ENCODE measurements around the gene DPYD. TPM values are rescaled to one million over a fixed set of nuclear protein-coding genes. Genes with fewer than 3 reads are reported as not detected.

DPYD gene
- total and polyA plus RNA-seq, 7 experiments from 2014 or later, result 52.6 to 87.2 (median 57.4) TPM

DNA sequence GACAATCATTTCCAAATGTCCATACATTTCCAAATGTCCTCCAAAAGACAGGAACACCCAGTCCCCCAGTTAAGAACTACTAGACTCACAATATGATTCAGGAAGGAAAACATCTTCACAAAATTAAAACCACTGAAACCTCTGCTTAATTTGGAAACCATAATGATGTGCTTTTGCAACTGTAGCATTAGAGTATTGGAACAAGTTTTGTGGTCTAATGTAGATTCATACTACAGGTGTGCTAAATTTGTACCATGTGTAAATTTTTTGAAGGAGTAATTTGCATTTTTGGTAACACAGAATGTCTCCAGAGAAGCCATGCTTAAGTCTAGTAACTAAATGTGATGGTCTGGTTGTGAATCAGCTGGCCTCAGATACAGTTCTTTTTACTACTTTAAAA is 129.6 kb downstream of the DPYD start:
- ATAC-seq, result no peak
- H3K27ac Mint-ChIP-seq, result no peak overlapping the region
- no peaks in the 10 kb centered on the region for H3K9me3 Mint-ChIP-seq
- ChIA-PET POLR2A (no interaction called here), CTCF (no interaction called here)
- Histone ChIP-seq H3K27ac (ENCODE audit: low read depth, low read length) (no peak overlapping the region), H3K27me3 (ENCODE audit: control insufficient read depth in 2 of 2, insufficient read depth in 2 of 2, low read length in 2 of 2) (no peaks in the 10 kb centered on the region), H3K9me3 (ENCODE audit: control insufficient read depth in 2 of 3, low read length in 3 of 3) (no peaks in the 10 kb centered on the region), H3K36me3 (ENCODE audit: control insufficient read depth in 2 of 3, insufficient read depth in 3 of 3, low read length in 3 of 3) (no peaks in the 10 kb centered on the region), H3K4me1 (ENCODE audit: control insufficient read depth in 2 of 2, insufficient read depth in 2 of 2, low read length in 2 of 2) (peaks cover 0 to 20% of the 10 kb centered on the region in 2 donors), H3K4me3 (ENCODE audit: low read length) (no peak overlapping the region)
- intact Hi-C loops (cut with micrococcal nuclease), result no loop called here
- H3K36me3 Mint-ChIP-seq, result peaks cover 0 to 25% (median 4%) of the 10 kb centered on the region in 5 donors
- no peak for DNase-seq
- H3K4me3 Mint-ChIP-seq, result peak overlapping the region in 1 of 10 donors; percentile 34
- peaks cover 7 to 47% (median 37%) of the 10 kb centered on the region in 7 donors for H3K4me1 Mint-ChIP-seq
- H3K27me3 Mint-ChIP-seq, result no peaks in the 10 kb centered on the region

DNA sequence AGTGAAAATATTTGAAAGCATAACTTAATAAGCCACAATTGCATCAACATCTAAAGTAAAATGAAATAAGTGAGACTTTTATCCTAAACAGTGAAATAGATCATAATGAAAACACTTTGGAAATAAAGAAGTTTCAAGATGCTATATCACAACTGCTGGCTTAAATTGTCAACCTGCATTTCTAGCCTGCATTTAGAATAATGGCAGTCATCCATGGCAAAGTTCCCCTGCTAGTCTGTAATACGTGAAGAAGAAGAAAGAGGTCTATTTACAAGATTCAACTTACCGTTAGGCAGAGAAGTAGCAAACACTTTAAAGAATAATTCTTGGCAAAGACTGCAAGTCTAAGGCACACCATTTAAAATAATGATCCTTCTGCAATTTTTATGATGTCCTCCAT is 133.6 kb downstream of the DPYD start:
- intact Hi-C loops (cut with micrococcal nuclease), result no loop called here
- Mint-ChIP-seq H3K4me1 (peaks cover 1 to 44% (median 30%) of the 10 kb centered on the region in 7 donors), H3K36me3 (peaks cover 0 to 24% (median 7%) of the 10 kb centered on the region in 5 donors), H3K4me3 (no peak overlapping the region), H3K27ac (no peak overlapping the region), H3K27me3 (no peaks in the 10 kb centered on the region), H3K9me3 (no peaks in the 10 kb centered on the region)
- Histone ChIP-seq H3K9me3 (ENCODE audit: control insufficient read depth in 2 of 3, low read length in 3 of 3) (no peaks in the 10 kb centered on the region), H3K27ac (ENCODE audit: low read depth, low read length) (no peak overlapping the region), H3K36me3 (ENCODE audit: control insufficient read depth in 2 of 3, insufficient read depth in 3 of 3, low read length in 3 of 3) (no peaks in the 10 kb centered on the region), H3K27me3 (ENCODE audit: control insufficient read depth in 2 of 2, insufficient read depth in 2 of 2, low read length in 2 of 2) (no peaks in the 10 kb centered on the region), H3K4me3 (ENCODE audit: low read length) (no peak overlapping the region), H3K4me1 (ENCODE audit: control insufficient read depth in 2 of 2, insufficient read depth in 2 of 2, low read length in 2 of 2) (peaks cover 0 to 20% of the 10 kb centered on the region in 2 donors)
- ChIA-PET POLR2A (no interaction called here), CTCF (no interaction called here)
- DNase-seq, result no peak
- ATAC-seq, result no peak

DNA sequence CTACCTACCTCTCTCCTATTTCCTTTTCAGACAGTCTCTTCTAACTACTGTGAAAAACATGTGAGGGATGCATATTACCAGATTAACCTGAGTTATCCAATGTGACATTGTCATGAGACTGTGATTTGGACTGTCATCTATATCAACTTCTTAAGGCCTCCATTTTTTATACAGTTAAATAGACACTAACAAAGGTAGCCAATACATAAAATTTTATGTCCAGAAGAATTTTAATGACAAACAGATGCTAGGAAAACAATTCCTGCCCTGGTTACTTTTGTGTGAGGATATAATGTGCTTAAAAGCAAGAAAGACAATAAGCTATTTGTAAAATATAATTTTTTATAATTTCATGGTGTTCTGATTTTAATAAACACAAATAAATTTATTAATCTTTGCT is 136.2 kb downstream of the DPYD start:
- Histone ChIP-seq H3K27me3 (ENCODE audit: control insufficient read depth in 2 of 2, insufficient read depth in 2 of 2, low read length in 2 of 2) (no peaks in the 10 kb centered on the region), H3K27ac (ENCODE audit: low read depth, low read length) (no peak overlapping the region), H3K4me3 (ENCODE audit: low read length) (no peak overlapping the region), H3K36me3 (ENCODE audit: control insufficient read depth in 2 of 3, insufficient read depth in 3 of 3, low read length in 3 of 3) (no peaks in the 10 kb centered on the region), H3K9me3 (ENCODE audit: control insufficient read depth in 2 of 3, low read length in 3 of 3) (no peaks in the 10 kb centered on the region), H3K4me1 (ENCODE audit: control insufficient read depth in 2 of 2, insufficient read depth in 2 of 2, low read length in 2 of 2) (peaks cover 0 to 3% of the 10 kb centered on the region in 2 donors)
- Mint-ChIP-seq H3K27me3 (no peaks in the 10 kb centered on the region), H3K4me3 (no peak overlapping the region), H3K9me3 (no peaks in the 10 kb centered on the region), H3K27ac (no peak overlapping the region), H3K4me1 (peaks cover 3 to 27% (median 17%) of the 10 kb centered on the region in 7 donors), H3K36me3 (peaks cover 0 to 21% (median 7%) of the 10 kb centered on the region in 5 donors)
- ChIA-PET POLR2A (no interaction called here), CTCF (no interaction called here)
- ATAC-seq, result no peak
- intact Hi-C loops (cut with micrococcal nuclease), result no loop called here
- no peak for DNase-seq

DNA sequence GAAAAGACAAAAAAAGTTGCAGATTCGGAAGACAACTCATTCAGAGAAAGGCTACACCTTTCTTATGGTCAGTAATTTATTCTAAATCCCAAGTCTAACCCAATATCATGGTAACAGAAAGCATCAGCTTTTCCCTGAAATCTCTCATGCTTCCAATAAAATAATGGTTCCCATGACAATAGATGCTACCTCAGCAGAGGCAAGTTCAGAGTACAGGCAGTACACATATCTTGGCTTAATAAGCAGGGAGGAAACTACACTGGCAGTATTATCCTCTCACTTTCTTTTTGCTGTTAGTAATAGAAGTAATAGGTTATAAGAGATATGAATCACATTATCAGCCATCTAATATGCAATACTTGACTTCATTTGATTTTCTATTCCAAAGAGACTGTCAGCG is 137.1 kb downstream of the DPYD start:
- no peaks in the 10 kb centered on the region for H3K27me3 Mint-ChIP-seq
- peaks cover 2 to 21% (median 12%) of the 10 kb centered on the region in 7 donors for H3K4me1 Mint-ChIP-seq
- CTCF ChIA-PET, result no interaction called here
- DNase-seq, result no peak
- intact Hi-C loops (cut with micrococcal nuclease), result no loop called here
- Histone ChIP-seq H3K27ac (ENCODE audit: low read depth, low read length) (no peak overlapping the region), H3K9me3 (ENCODE audit: control insufficient read depth in 2 of 3, low read length in 3 of 3) (no peaks in the 10 kb centered on the region), H3K4me3 (ENCODE audit: low read length) (no peak overlapping the region), H3K27me3 (ENCODE audit: control insufficient read depth in 2 of 2, insufficient read depth in 2 of 2, low read length in 2 of 2) (no peaks in the 10 kb centered on the region), H3K4me1 (ENCODE audit: control insufficient read depth in 2 of 2, insufficient read depth in 2 of 2, low read length in 2 of 2) (no peaks in the 10 kb centered on the region), H3K36me3 (ENCODE audit: control insufficient read depth in 2 of 3, insufficient read depth in 3 of 3, low read length in 3 of 3) (no peaks in the 10 kb centered on the region)
- no peak for ATAC-seq
- no peak overlapping the region for H3K27ac Mint-ChIP-seq
- H3K36me3 Mint-ChIP-seq, result peaks cover 0 to 21% (median 7%) of the 10 kb centered on the region in 5 donors
- POLR2A ChIA-PET, result no interaction called here
- no peaks in the 10 kb centered on the region for H3K9me3 Mint-ChIP-seq
- no peak overlapping the region for H3K4me3 Mint-ChIP-seq

DNA sequence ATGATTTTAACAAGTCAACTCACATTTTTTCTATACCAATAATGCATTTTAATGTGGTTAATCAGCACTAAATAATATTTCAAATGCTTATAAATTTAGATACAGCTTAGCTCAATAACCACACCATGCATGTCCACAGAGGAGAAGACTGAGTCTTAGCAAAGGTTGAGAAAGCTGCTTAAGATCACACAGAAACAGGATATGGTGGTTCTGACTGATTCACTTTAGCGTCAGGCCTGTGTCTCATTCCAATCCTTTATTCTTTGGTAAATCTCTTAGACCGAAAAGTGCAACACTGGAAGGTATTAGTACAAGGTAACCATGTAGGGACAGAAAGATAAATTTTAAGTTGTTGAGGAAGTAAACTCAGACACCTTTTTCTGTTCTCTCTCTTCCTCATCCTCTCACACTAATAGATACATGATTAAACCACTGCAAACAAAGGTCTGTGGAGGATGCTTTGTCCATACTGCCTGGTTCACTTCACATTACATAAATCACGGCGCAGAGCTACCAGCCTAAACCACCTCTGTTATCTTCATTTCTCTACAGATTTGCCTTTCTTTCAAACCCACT is 139.0 kb downstream of the DPYD start:
- H3K36me3 ChIP-seq (ENCODE audit: control insufficient read depth in 2 of 3, insufficient read depth in 3 of 3, low read length in 3 of 3), result no peaks in the 10 kb centered on the region
- H3K4me3 ChIP-seq (ENCODE audit: low read length), result no peak overlapping the region
- ATAC-seq, result no peak
- H3K9me3 ChIP-seq (ENCODE audit: control insufficient read depth in 2 of 3, low read length in 3 of 3), result no peaks in the 10 kb centered on the region
- Mint-ChIP-seq H3K9me3 (no peaks in the 10 kb centered on the region), H3K4me1 (peaks cover 2 to 18% (median 10%) of the 10 kb centered on the region in 7 donors), H3K27me3 (no peaks in the 10 kb centered on the region), H3K36me3 (peaks cover 0 to 24% (median 12%) of the 10 kb centered on the region in 5 donors), H3K4me3 (no peak overlapping the region), H3K27ac (peak overlapping the region in 2 of 9 donors; percentile 2 to 23)
- no peaks in the 10 kb centered on the region for H3K4me1 ChIP-seq (ENCODE audit: control insufficient read depth in 2 of 2, insufficient read depth in 2 of 2, low read length in 2 of 2)
- intact Hi-C loops (cut with micrococcal nuclease), result no loop called here
- ChIA-PET CTCF (no interaction called here), POLR2A (no interaction called here)
- H3K27ac ChIP-seq (ENCODE audit: low read depth, low read length), result no peak overlapping the region
- H3K27me3 ChIP-seq (ENCODE audit: control insufficient read depth in 2 of 2, insufficient read depth in 2 of 2, low read length in 2 of 2), result no peaks in the 10 kb centered on the region
- DNase-seq, result no peak

DNA sequence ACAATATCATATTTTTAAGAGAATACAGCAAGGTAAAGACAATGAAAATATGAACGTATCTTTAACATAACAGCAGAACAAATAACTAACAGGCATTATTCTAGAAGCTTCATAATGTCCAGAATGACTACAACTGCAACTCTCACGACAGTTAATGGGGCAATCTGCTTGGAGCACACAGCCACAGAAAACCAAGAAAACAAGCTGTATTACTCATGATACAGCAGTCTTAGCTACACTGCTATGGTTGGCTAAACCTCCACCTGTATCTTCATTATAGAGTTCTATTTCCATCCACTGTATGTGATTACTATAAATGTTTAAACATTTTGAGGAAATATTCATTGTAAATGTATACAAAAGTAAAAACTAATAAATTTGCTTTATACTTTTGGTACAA is 139.9 kb downstream of the DPYD start:
- Histone ChIP-seq H3K27me3 (ENCODE audit: control insufficient read depth in 2 of 2, insufficient read depth in 2 of 2, low read length in 2 of 2) (no peaks in the 10 kb centered on the region), H3K9me3 (ENCODE audit: control insufficient read depth in 2 of 3, low read length in 3 of 3) (no peaks in the 10 kb centered on the region), H3K4me1 (ENCODE audit: control insufficient read depth in 2 of 2, insufficient read depth in 2 of 2, low read length in 2 of 2) (no peaks in the 10 kb centered on the region), H3K4me3 (ENCODE audit: low read length) (no peak overlapping the region), H3K27ac (ENCODE audit: low read depth, low read length) (no peak overlapping the region), H3K36me3 (ENCODE audit: control insufficient read depth in 2 of 3, insufficient read depth in 3 of 3, low read length in 3 of 3) (no peaks in the 10 kb centered on the region)
- ATAC-seq (no peak), DNase-seq (no peak)
- Mint-ChIP-seq H3K27me3 (no peaks in the 10 kb centered on the region), H3K9me3 (no peaks in the 10 kb centered on the region), H3K4me3 (no peak overlapping the region), H3K4me1 (peaks cover 2 to 17% (median 10%) of the 10 kb centered on the region in 7 donors), H3K36me3 (peaks cover 2 to 25% (median 12%) of the 10 kb centered on the region in 5 donors), H3K27ac (peak overlapping the region in 1 of 9 donors; percentile 8)
- POLR2A ChIA-PET, result no interaction called here
- intact Hi-C loops (cut with micrococcal nuclease), result no loop called here
- CTCF ChIA-PET, result no interaction called here

DNA sequence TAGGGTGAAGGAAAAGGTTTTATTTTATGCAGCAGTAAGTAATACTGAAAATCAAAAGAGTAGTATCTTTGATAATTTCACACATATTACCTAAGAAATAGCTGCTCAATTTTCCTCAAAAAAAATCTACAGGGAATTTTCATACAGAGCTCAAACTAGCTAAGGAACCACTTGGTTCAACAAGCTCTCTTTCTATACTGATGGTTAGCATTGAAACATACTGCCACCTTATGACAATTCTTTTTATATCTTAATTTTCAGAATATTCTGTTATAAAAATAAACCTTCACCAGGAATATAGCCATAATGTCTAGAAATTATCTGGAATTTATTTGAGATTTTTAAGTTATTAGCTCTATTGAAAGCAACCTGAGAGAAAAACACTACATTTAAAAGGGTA is 142.1 kb downstream of the DPYD start:
- Histone ChIP-seq H3K36me3 (ENCODE audit: control insufficient read depth in 2 of 3, insufficient read depth in 3 of 3, low read length in 3 of 3) (no peaks in the 10 kb centered on the region), H3K27ac (ENCODE audit: low read depth, low read length) (no peak overlapping the region), H3K27me3 (ENCODE audit: control insufficient read depth in 2 of 2, insufficient read depth in 2 of 2, low read length in 2 of 2) (no peaks in the 10 kb centered on the region), H3K4me3 (ENCODE audit: low read length) (no peak overlapping the region), H3K4me1 (ENCODE audit: control insufficient read depth in 2 of 2, insufficient read depth in 2 of 2, low read length in 2 of 2) (no peaks in the 10 kb centered on the region), H3K9me3 (ENCODE audit: control insufficient read depth in 2 of 3, low read length in 3 of 3) (no peaks in the 10 kb centered on the region)
- Mint-ChIP-seq H3K27me3 (no peaks in the 10 kb centered on the region), H3K4me3 (no peak overlapping the region), H3K27ac (no peak overlapping the region), H3K9me3 (peaks cover 0 to 4% (median 0%) of the 10 kb centered on the region in 11 donors), H3K36me3 (peaks cover 4 to 39% (median 27%) of the 10 kb centered on the region in 5 donors), H3K4me1 (peaks cover 4 to 17% (median 10%) of the 10 kb centered on the region in 7 donors)
- CTCF ChIA-PET, result interaction anchor here (0.6 kb wide), 1 partner anchor 319 kb away, joined by 4 read pairs; no protein-coding TSS in a partner anchor
- no peak for DNase-seq
- intact Hi-C loops (cut with micrococcal nuclease), result no loop called here
- ATAC-seq, result no peak
- POLR2A ChIA-PET, result no interaction called here
